GM12878 (cell line): ENCODE measurements around the gene INIP. TPM values are rescaled to one million over a fixed set of nuclear protein-coding genes. Genes with fewer than 3 reads are reported as not detected.

ENCODE experiments used
- ATF3 ChIP-seq: IDR thresholded peaks from 2 replicates; pipeline ENCODE4 v1.6.1; 2011; ENCODE audit warnings: low read depth, mild to moderate bottlenecking, low read length, moderate library complexity, borderline replicate concordance; ENCODE audit errors: extremely low read depth
- CBX3 ChIP-seq: fragments of 200-600 bp; sonication (generic); IDR thresholded peaks from 2 replicates; pipeline ENCODE4 v1.6.1; 2016; ENCODE audit warnings: low read depth, borderline replicate concordance
- CEBPB ChIP-seq, 2 experiments: fragments of 150-350 bp in 1 of 2; IDR thresholded peaks; 2 replicates each; pipeline ENCODE4 v1.6.1; 2012 to 2014; ENCODE audit warnings: low read depth in 2 of 2, low read length in 2 of 2, borderline replicate concordance in 1 of 2, inconsistent platforms in 1 of 2
- CHD4 ChIP-seq: fragments of 200-600 bp; sonication (generic); IDR thresholded peaks from 2 replicates; pipeline ENCODE4 v1.6.1; 2016; ENCODE audit warnings: mild to moderate bottlenecking
- CREB1 ChIP-seq: IDR thresholded peaks from 2 replicates; pipeline ENCODE4 v1.6.1; 2012; ENCODE audit warnings: low read depth, mild to moderate bottlenecking, inconsistent platforms
- CUX1 ChIP-seq: IDR thresholded peaks from 2 replicates; pipeline ENCODE4 v1.6.1; 2012; ENCODE audit warnings: improper control_type of control experiment, low read depth, low read length; ENCODE audit not compliant: insufficient replicate concordance
- IKZF1 ChIP-seq: fragments of 450-650 bp; conservative IDR thresholded peaks from 2 replicates; pipeline ENCODE4 v1.6.1; 2017; ENCODE audit warnings: antibody characterized with exemption, mild to moderate bottlenecking
- MEF2B ChIP-seq: fragments of 450-650 bp; IDR thresholded peaks from 2 replicates; pipeline ENCODE4 v1.6.1; 2018; ENCODE audit warnings: mild to moderate bottlenecking, moderate library complexity; ENCODE audit not compliant: partially characterized antibody, poor library complexity, severe bottlenecking
- MTA2 ChIP-seq: fragments of 450-650 bp; IDR thresholded peaks from 2 replicates; pipeline ENCODE4 v1.6.1; 2016; ENCODE audit warnings: low read depth, mild to moderate bottlenecking, moderate library complexity
- MTA3 ChIP-seq: IDR thresholded peaks from 2 replicates; pipeline ENCODE4 v1.6.1; 2012; ENCODE audit warnings: low read length, inconsistent platforms, borderline replicate concordance
- PML ChIP-seq: IDR thresholded peaks from 2 replicates; pipeline ENCODE4 v1.6.1; 2012; ENCODE audit warnings: low read length, inconsistent platforms
- RFX5 ChIP-seq: IDR thresholded peaks from 2 replicates; pipeline ENCODE4 v1.6.1; 2011; ENCODE audit warnings: low read depth, low read length, improper control_type of control experiment
- SMAD1 ChIP-seq: fragments of 450-650 bp; IDR thresholded peaks from 2 replicates; pipeline ENCODE4 v1.6.1; 2018; ENCODE audit warnings: mild to moderate bottlenecking, low read depth; ENCODE audit not compliant: partially characterized antibody
- STAT3 ChIP-seq: IDR thresholded peaks from 2 replicates; pipeline ENCODE4 v1.6.1; 2011; ENCODE audit warnings: low read depth, low read length, improper control_type of control experiment
- TCF3 ChIP-seq: IDR thresholded peaks from 2 replicates; pipeline ENCODE4 v1.6.1; 2012; ENCODE audit warnings: low read depth, mild to moderate bottlenecking, low read length, borderline replicate concordance; ENCODE audit not compliant: insufficient read depth
- YY1 ChIP-seq: IDR thresholded peaks from 2 replicates; pipeline ENCODE4 v1.6.1; 2011; ENCODE audit warnings: low read depth, mild to moderate bottlenecking, low read length
- ZBTB33 ChIP-seq: fragments of 450-650 bp; IDR thresholded peaks from 2 replicates; pipeline ENCODE4 v1.6.1; 2017; ENCODE audit warnings: mild to moderate bottlenecking
- ZNF687 ChIP-seq: fragments of 450-650 bp; IDR thresholded peaks from 2 replicates; pipeline ENCODE4 v1.6.1; 2017; ENCODE audit warnings: mild to moderate bottlenecking, moderate library complexity
- ZZZ3 ChIP-seq: IDR thresholded peaks from 2 replicates; pipeline ENCODE4 v1.6.1; 2011; ENCODE audit warnings: low read depth; ENCODE audit not compliant: control insufficient read depth, insufficient read length
- polyA plus RNA-seq, 11 experiments: library from polyadenylated mRNA; depleted of rRNA in 4 of 11; unstranded in 6 of 11; stranded (reverse) in 5 of 11; fragments of >200 nt; fragmentation: Nextera tagmentation in 4 of 11; fragmentation: Illumina TruSeq in 1 of 11; extraction: Ambion mirVana in 4 of 11; extraction: Trizol in 1 of 11; gene quantifications; 1 replicate in 1 of 11; 2 replicates in 10 of 11; pipeline versions ENCODE4 v1.2.1 to v1.2.3, GENCODE V29; 2011 to 2016; ENCODE audit warnings: inconsistent platforms in 2 of 11, missing spikeins in 2 of 11, low read depth in 1 of 11
- total RNA-seq, 4 experiments: library from RNA; depleted of rRNA in 3 of 4; stranded (reverse); fragments of >200 nt in 3 of 4; fragmentation: Illumina TruSeq in 1 of 4; extraction: Trizol in 1 of 4; gene quantifications; 2 replicates each; pipeline versions ENCODE4 v1.2.1 to v1.2.3, GENCODE V29; 2013 to 2021

The INIP gene
- total and polyA plus RNA-seq, 10 of the 15 experiments (the other 5 are each of a cell fraction or from before 2014, with no cell fraction given): 18.9 to 66.5 (median 37.7) TPM

GRCh38 chr9:112717661-112718331, at the start of gene INIP (continued):
- TF ChIP-seq ZBTB33 (no peak), CREB1 (peak; percentile 93), CEBPB (IDR thresholded peaks at IDR 0.05; ENCODE audit: borderline replicate concordance in 1 of 2, low read depth in 2 of 2, low read length in 2 of 2) (no peak), ATF3 (no peak), CUX1 (no peak), RFX5 (0 out of 2 replicates have a peak, but pooled peaks have one; percentile 46), CHD4 (no peak), YY1 (peak; percentile 67), IKZF1 (peak; percentile 46), ZNF687 (no peak), MEF2B (no peak), ZZZ3 (no peak), STAT3 (no peak), MTA2 (no peak), CBX3 (no peak), PML (peak; percentile 48; the same call in 1 of the 2 replicates), SMAD1 (no peak), TCF3 (no peak), MTA3 (no peak)
